ENCODE data around the gene RAB8A.
A peak's percentile ranks its signal among the peaks of the same experiment; 100 is the strongest.

Gene RAB8A

DNA sequence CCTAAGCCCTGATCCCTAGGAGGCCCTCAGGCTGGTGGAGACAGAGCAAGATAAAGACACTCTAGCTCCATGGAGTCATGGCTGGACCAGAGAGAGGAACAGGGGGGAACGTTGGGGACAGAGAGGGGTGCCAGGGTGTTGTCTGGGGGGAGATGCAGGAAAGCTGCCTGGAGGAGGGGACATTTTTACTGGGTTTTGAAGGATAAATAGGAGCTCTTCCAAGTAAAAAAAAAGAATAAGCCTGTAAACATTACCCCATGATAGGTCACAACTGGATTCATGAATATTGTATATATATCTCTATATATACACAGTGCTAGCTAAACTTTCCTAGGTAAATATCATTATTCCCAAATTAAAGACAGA is 32.5 kb downstream of the RAB8A start:
- Histone ChIP-seq H2BK120ac (ENCODE audit: low read depth, low read length) (no peak overlapping the region), H3K36me3 (ENCODE audit: control insufficient read depth in 1 of 2, insufficient read depth in 2 of 2, low read depth in 1 of 2, low read length in 2 of 2) (no peaks in the 10 kb centered on the region), H3K4me1 (ENCODE audit: control insufficient read depth, insufficient read depth, low read depth, low read length) (peaks cover 3% of the 10 kb centered on the region), H3K4me2 (ENCODE audit: low read length, poor library complexity, severe bottlenecking) (no peak overlapping the region), H3K18ac (ENCODE audit: low read depth in 1 of 2, low read length in 2 of 2) (no peak overlapping the region), H2AFZ (ENCODE audit: low read depth, low read length) (no peak overlapping the region), H2BK15ac (ENCODE audit: low read depth, poor library complexity, severe bottlenecking) (no peak overlapping the region), H3K14ac (ENCODE audit: low read length in 2 of 2) (no peak overlapping the region), H2BK5ac (ENCODE audit: low read depth, low read length, poor library complexity, severe bottlenecking) (no peak overlapping the region), H3K4me3 (ENCODE audit: insufficient read depth in 1 of 2, low read depth in 1 of 2, low read length in 2 of 2) (no peak overlapping the region), H3K27me3 (ENCODE audit: control insufficient read depth in 1 of 2, insufficient read depth in 1 of 2, low read length in 2 of 2) (peaks cover 3 to 10% of the 10 kb centered on the region in 2 experiments), H4K91ac (ENCODE audit: low read length) (no peak overlapping the region), H3K27ac (ENCODE audit: low read length, poor library complexity, severe bottlenecking) (no peak overlapping the region), H3K4ac (ENCODE audit: low read depth in 1 of 2, low read length in 2 of 2) (no peak overlapping the region), H2AK5ac (ENCODE audit: low read length, severe bottlenecking) (no peak overlapping the region), H3K23ac (ENCODE audit: low read length in 2 of 2) (no peak overlapping the region), H2BK12ac (ENCODE audit: low read length in 2 of 2) (no peak overlapping the region), H3K79me1 (replicated peaks; ENCODE audit: low read length, poor library complexity, severe bottlenecking) (no peaks in the 10 kb centered on the region), H3K9me3 (ENCODE audit: control insufficient read depth, low read length) (no peaks in the 10 kb centered on the region), H3K9ac (ENCODE audit: low read length) (no peak overlapping the region), H4K8ac (ENCODE audit: low read length) (no peak overlapping the region)
- DNase-seq: no peak
- WGBS: 56% methylated on average over 1 of the region's 1 CpG

DNA sequence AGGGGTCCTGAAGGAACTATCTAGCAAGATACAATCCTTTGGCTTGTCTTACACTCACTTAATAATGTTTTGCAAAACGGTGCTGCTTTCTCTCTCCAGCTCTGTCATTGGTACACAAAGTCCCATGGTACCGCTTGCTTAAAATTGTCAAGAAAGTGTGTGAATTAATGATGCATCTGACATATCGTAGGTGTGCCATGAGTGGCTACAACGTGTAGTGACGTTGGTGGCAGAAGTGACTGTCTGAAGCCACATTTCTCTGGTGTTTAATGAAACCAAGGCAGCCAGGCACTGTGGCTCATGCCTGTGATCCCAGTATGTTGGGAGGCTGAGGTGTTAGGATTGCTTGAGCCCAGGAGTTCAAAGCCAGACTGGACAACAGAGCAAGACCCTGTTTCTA is 34.4 kb downstream of the RAB8A start:
- Histone ChIP-seq H4K91ac (ENCODE audit: low read length) (no peak overlapping the region), H3K27ac (ENCODE audit: low read length, poor library complexity, severe bottlenecking) (no peak overlapping the region), H3K14ac (ENCODE audit: low read length in 2 of 2) (no peak overlapping the region), H3K4me2 (ENCODE audit: low read length, poor library complexity, severe bottlenecking) (no peak overlapping the region), H2BK12ac (ENCODE audit: low read length in 2 of 2) (no peak overlapping the region), H3K18ac (ENCODE audit: low read depth in 1 of 2, low read length in 2 of 2) (no peak overlapping the region), H3K4ac (ENCODE audit: low read depth in 1 of 2, low read length in 2 of 2) (no peak overlapping the region), H3K79me1 (replicated peaks; ENCODE audit: low read length, poor library complexity, severe bottlenecking) (no peaks in the 10 kb centered on the region), H3K9ac (ENCODE audit: low read length) (no peak overlapping the region), H3K36me3 (ENCODE audit: control insufficient read depth in 1 of 2, insufficient read depth in 2 of 2, low read depth in 1 of 2, low read length in 2 of 2) (no peaks in the 10 kb centered on the region), H2BK120ac (ENCODE audit: low read depth, low read length) (no peak overlapping the region), H2BK5ac (ENCODE audit: low read depth, low read length, poor library complexity, severe bottlenecking) (no peak overlapping the region), H2AFZ (ENCODE audit: low read depth, low read length) (no peak overlapping the region), H3K4me3 (ENCODE audit: insufficient read depth in 1 of 2, low read depth in 1 of 2, low read length in 2 of 2) (no peak overlapping the region), H2BK15ac (ENCODE audit: low read depth, poor library complexity, severe bottlenecking) (no peak overlapping the region), H3K23ac (ENCODE audit: low read length in 2 of 2) (no peak overlapping the region), H3K4me1 (ENCODE audit: control insufficient read depth, insufficient read depth, low read depth, low read length) (peaks cover 3% of the 10 kb centered on the region), H3K27me3 (ENCODE audit: control insufficient read depth in 1 of 2, insufficient read depth in 1 of 2, low read length in 2 of 2) (peaks cover 3 to 10% of the 10 kb centered on the region in 2 experiments), H4K8ac (ENCODE audit: low read length) (no peak overlapping the region), H3K9me3 (ENCODE audit: control insufficient read depth, low read length) (no peaks in the 10 kb centered on the region), H2AK5ac (ENCODE audit: low read length, severe bottlenecking) (no peak overlapping the region)
- no peak for DNase-seq
- WGBS: 87% methylated on average over 5 of the region's 5 CpGs

DNA sequence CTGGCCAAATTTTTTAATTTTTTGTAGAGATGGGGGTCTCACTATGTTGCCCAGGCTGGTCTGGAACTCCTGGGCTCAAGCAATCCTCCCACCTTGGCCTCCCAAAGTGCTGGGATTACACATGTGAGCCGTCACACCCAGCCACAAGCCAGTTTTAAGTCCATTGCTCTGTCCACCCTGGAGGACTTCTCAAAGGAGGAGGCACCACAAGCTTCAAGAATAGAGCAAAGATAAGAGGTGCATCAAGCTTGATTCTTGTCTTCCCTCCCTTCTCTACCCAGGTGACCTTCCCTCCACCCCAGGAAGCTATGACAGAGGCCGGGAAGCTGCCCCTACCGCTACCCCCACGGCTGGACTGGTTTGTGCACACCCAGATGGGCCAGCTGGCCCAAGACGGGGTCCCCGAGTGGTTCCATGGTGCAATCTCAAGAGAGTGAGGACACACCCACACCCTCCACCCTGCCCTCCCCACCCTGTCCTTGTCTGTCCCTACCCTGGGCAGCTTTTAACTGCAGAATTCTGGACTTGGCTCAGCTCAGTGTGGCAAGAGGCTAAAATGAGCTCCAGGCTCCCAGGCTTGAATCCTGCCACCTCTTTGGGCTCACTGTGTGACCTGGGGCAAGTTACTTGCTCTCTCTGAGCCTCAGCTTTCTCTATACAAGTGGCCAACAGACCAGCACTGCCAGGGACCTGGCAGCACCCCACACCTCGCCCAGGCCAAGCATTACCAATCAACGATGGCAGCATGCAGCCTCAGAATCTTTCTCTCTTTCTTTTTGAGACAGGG is 36.9 kb downstream of the RAB8A start:
- H3K27me3 ChIP-seq (ENCODE audit: control insufficient read depth in 1 of 2, insufficient read depth in 1 of 2, low read length in 2 of 2): peaks cover 3 to 8% of the 10 kb centered on the region in 2 experiments
- H3K4ac ChIP-seq (ENCODE audit: low read depth in 1 of 2, low read length in 2 of 2): no peak overlapping the region
- H2BK12ac ChIP-seq (ENCODE audit: low read length in 2 of 2): no peak overlapping the region
- H2AK5ac ChIP-seq (ENCODE audit: low read length, severe bottlenecking): no peak overlapping the region
- H2BK15ac ChIP-seq (ENCODE audit: low read depth, poor library complexity, severe bottlenecking): no peak overlapping the region
- H2AFZ ChIP-seq (ENCODE audit: low read depth, low read length): no peak overlapping the region
- no peak overlapping the region for H3K18ac ChIP-seq (ENCODE audit: low read depth in 1 of 2, low read length in 2 of 2)
- no peak overlapping the region for H2BK5ac ChIP-seq (ENCODE audit: low read depth, low read length, poor library complexity, severe bottlenecking)
- no peak overlapping the region for H2BK120ac ChIP-seq (ENCODE audit: low read depth, low read length)
- no peak overlapping the region for H3K9ac ChIP-seq (ENCODE audit: low read length)
- no peak overlapping the region for H4K91ac ChIP-seq (ENCODE audit: low read length)
- no peaks in the 10 kb centered on the region for H3K36me3 ChIP-seq (ENCODE audit: control insufficient read depth in 1 of 2, insufficient read depth in 2 of 2, low read depth in 1 of 2, low read length in 2 of 2)
- DNase-seq: no peak
- no peak overlapping the region for H3K4me2 ChIP-seq (ENCODE audit: low read length, poor library complexity, severe bottlenecking)
- H3K4me3 ChIP-seq (ENCODE audit: insufficient read depth in 1 of 2, low read depth in 1 of 2, low read length in 2 of 2): no peak overlapping the region
- no peaks in the 10 kb centered on the region for H3K79me1 ChIP-seq (replicated peaks; ENCODE audit: low read length, poor library complexity, severe bottlenecking)
- no peak overlapping the region for H4K8ac ChIP-seq (ENCODE audit: low read length)
- no peak overlapping the region for H3K27ac ChIP-seq (ENCODE audit: low read length, poor library complexity, severe bottlenecking)
- 95% methylated on average over 8 of the region's 8 CpGs for WGBS
- H3K4me1 ChIP-seq (ENCODE audit: control insufficient read depth, insufficient read depth, low read depth, low read length): peaks cover 1% of the 10 kb centered on the region
- H3K9me3 ChIP-seq (ENCODE audit: control insufficient read depth, low read length): no peaks in the 10 kb centered on the region
- peak overlapping the region in 1 of 2 experiments; percentile 78 for H3K23ac ChIP-seq (ENCODE audit: low read length in 2 of 2)
- H3K14ac ChIP-seq (ENCODE audit: low read length in 2 of 2): peak overlapping the region in 1 of 2 experiments; percentile 44

DNA sequence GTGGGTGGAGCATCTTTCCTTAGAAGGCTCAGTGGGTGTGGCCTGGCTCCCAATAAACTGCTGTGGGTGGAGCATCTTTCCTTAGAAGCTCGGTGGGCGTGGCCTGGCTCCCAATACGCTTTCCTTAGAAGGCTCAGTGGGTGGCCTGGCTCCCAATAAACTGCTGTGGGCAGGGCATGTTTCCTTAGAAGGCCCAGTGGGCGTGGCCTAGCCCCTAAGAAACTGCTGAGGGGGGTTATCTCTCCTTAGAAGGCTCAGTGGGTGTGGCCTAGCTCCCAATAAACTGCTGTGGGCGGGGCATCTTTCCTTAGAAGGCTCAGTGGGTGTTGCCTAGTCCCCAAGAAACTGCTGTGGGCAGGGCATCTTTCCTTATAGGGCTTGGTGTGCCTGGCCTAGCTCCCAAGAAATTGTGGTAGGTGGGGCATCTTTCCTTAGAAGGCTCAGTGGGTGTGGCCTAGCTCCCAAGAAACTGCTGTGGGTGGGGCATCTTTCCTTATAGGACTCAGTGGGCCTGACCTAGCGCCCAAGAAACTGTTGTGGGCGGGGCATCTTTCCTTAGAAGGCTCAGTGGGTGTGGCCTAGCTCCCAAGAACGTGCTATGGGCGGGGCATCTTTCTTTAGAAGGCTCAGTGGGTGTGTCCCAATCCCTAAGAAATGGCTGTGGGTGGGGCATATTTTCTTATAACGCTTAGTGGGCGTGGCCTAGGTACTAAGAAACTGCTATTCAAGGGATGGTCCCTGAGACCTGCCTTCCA is 42.1 kb downstream of the RAB8A start:
- whole genome bisulfite sequencing: 76% methylated on average over 11 of the region's 11 CpGs
- H3K9ac ChIP-seq (ENCODE audit: low read length): no peak overlapping the region
- H2BK120ac ChIP-seq (ENCODE audit: low read depth, low read length): no peak overlapping the region
- H3K4me3 ChIP-seq (ENCODE audit: insufficient read depth in 1 of 2, low read depth in 1 of 2, low read length in 2 of 2): no peak overlapping the region
- H2BK12ac ChIP-seq (ENCODE audit: low read length in 2 of 2): no peak overlapping the region
- no peak overlapping the region for H3K23ac ChIP-seq (ENCODE audit: low read length in 2 of 2)
- H3K27me3 ChIP-seq (ENCODE audit: control insufficient read depth in 1 of 2, insufficient read depth in 1 of 2, low read length in 2 of 2): peaks cover 5 to 11% of the 10 kb centered on the region in 2 experiments
- H2AFZ ChIP-seq (ENCODE audit: low read depth, low read length): no peak overlapping the region
- no peak overlapping the region for H3K4ac ChIP-seq (ENCODE audit: low read depth in 1 of 2, low read length in 2 of 2)
- no peak overlapping the region for H2BK5ac ChIP-seq (ENCODE audit: low read depth, low read length, poor library complexity, severe bottlenecking)
- H3K36me3 ChIP-seq (ENCODE audit: control insufficient read depth in 1 of 2, insufficient read depth in 2 of 2, low read depth in 1 of 2, low read length in 2 of 2): no peaks in the 10 kb centered on the region
- no peaks in the 10 kb centered on the region for H3K9me3 ChIP-seq (ENCODE audit: control insufficient read depth, low read length)
- no peak for DNase-seq
- no peak overlapping the region for H3K27ac ChIP-seq (ENCODE audit: low read length, poor library complexity, severe bottlenecking)
- H3K4me1 ChIP-seq (ENCODE audit: control insufficient read depth, insufficient read depth, low read depth, low read length): no peaks in the 10 kb centered on the region
- H2BK15ac ChIP-seq (ENCODE audit: low read depth, poor library complexity, severe bottlenecking): no peak overlapping the region
- H3K14ac ChIP-seq (ENCODE audit: low read length in 2 of 2): no peak overlapping the region
- peak overlapping the region in 1 of 2 experiments; percentile 21 for H3K18ac ChIP-seq (ENCODE audit: low read depth in 1 of 2, low read length in 2 of 2)
- H3K79me1 ChIP-seq (replicated peaks; ENCODE audit: low read length, poor library complexity, severe bottlenecking): no peaks in the 10 kb centered on the region
- H3K4me2 ChIP-seq (ENCODE audit: low read length, poor library complexity, severe bottlenecking): no peak overlapping the region
- H4K91ac ChIP-seq (ENCODE audit: low read length): no peak overlapping the region
- H2AK5ac ChIP-seq (ENCODE audit: low read length, severe bottlenecking): no peak overlapping the region
- H4K8ac ChIP-seq (ENCODE audit: low read length): no peak overlapping the region

All from mesenchymal stem cell (in vitro differentiated cells and primary cell).